ENCODE results near the gene FRMD4A.

DNA sequence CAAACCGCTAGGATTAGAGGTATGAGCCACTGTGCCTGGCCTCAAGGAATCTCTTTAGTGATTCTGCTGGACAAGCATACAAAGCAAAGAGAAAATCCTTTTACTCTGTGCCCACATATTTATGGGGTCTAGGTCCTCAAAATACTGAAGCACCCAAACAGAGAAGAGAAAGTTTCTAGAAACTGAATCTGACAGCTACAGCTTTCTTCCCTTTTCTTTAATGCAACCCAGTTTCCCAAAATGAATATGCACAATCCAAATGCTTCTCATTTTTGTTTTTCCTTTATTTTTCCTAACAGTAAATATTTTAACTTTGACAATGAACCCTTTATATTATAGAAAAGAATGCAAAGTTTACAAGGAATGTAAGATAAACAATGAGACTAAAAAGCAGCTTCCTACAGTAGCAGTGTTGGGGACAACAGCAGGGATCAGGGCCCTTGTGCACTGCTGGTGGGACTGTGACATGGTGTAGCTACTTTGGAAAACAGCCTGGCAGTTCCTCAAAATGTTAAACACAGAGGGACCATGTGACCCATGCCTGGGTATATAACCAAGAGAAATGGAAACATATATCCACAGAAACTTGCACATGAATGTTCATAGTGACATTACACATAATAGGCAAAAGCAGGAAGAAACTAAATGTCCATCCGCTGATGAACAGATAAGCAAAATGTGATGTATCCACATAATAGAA is 418.8 kb downstream of the FRMD4A start:
- TF ChIP-seq, protein P1, sequence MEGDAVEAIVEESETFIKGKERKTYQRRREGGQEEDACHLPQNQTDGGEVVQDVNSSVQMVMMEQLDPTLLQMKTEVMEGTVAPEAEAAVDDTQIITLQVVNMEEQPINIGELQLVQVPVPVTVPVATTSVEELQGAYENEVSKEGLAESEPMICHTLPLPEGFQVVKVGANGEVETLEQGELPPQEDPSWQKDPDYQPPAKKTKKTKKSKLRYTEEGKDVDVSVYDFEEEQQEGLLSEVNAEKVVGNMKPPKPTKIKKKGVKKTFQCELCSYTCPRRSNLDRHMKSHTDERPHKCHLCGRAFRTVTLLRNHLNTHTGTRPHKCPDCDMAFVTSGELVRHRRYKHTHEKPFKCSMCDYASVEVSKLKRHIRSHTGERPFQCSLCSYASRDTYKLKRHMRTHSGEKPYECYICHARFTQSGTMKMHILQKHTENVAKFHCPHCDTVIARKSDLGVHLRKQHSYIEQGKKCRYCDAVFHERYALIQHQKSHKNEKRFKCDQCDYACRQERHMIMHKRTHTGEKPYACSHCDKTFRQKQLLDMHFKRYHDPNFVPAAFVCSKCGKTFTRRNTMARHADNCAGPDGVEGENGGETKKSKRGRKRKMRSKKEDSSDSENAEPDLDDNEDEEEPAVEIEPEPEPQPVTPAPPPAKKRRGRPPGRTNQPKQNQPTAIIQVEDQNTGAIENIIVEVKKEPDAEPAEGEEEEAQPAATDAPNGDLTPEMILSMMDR (IDR thresholded peaks at IDR 0.05 in 4 of 5, conservative IDR thresholded peaks at IDR 0.05 in 1 of 5), result no peak
- no peak for TF ChIP-seq POLR2A (IDR thresholded peaks at IDR 0.05)
